DMS 273 (cell line): ENCODE data around the gene DAPK1.

Source experiments
- DNase-seq: peaks from one replicate; lab custom pipeline; 2025; ENCODE audit not compliant: unreplicated experiment; lab: John Stamatoyannopoulos, UW

DAPK1 gene

GRCh38 chr9:87567571-87567970 lies 69.9 kb downstream of the DAPK1 start:
- peak; percentile 9 for DNase-seq

- no peak for DNase-seq
These were observed 70.3 kb downstream of the DAPK1 start for GRCh38 chr9:87567983-87568382.

- DNase-seq: no peak
These were observed 70.7 kb downstream of the DAPK1 start for GRCh38 chr9:87568401-87568800.

GRCh38 chr9:87569008-87569509 lies 71.4 kb downstream of the DAPK1 start:
- DNase-seq: peak; percentile 76

- DNase-seq: peak; percentile 29
These were observed 71.9 kb downstream of the DAPK1 start for GRCh38 chr9:87569518-87569917.

GRCh38 chr9:87570000-87570908 lies 72.6 kb downstream of the DAPK1 start:
- no peak for DNase-seq

GRCh38 chr9:87572719-87573118 lies 75.1 kb downstream of the DAPK1 start:
- no peak for DNase-seq

GRCh38 chr9:87573841-87574342 lies 76.2 kb downstream of the DAPK1 start:
- no peak for DNase-seq

GRCh38 chr9:87577746-87578145 lies 80.1 kb downstream of the DAPK1 start:
- DNase-seq: no peak

GRCh38 chr9:87578625-87579024 lies 81.0 kb downstream of the DAPK1 start:
- DNase-seq: no peak

GRCh38 chr9:87579781-87580541 lies 82.3 kb downstream of the DAPK1 start:
- no peak for DNase-seq

GRCh38 chr9:87580941-87581438 lies 83.3 kb downstream of the DAPK1 start:
- DNase-seq: no peak

GRCh38 chr9:87581513-87581912 lies 83.8 kb downstream of the DAPK1 start:
- DNase-seq: no peak

GRCh38 chr9:87581949-87582637 lies 84.4 kb downstream of the DAPK1 start:
- no peak for DNase-seq

- no peak for DNase-seq
These were observed 86.7 kb downstream of the DAPK1 start for GRCh38 chr9:87584326-87584725.

GRCh38 chr9:87585123-87585855 lies 87.6 kb downstream of the DAPK1 start:
- DNase-seq: no peak

GRCh38 chr9:87586731-87587355 lies 89.2 kb downstream of the DAPK1 start:
- DNase-seq: no peak

GRCh38 chr9:87587356-87587745 lies 89.7 kb downstream of the DAPK1 start:
- no peak for DNase-seq

- no peak for DNase-seq
These were observed 90.2 kb downstream of the DAPK1 start for GRCh38 chr9:87587864-87588263.

GRCh38 chr9:87588339-87588738 lies 90.7 kb downstream of the DAPK1 start:
- peak; percentile 6 for DNase-seq
